Left forelimb (tissue), 1 donor: ENCODE measurements around the gene UBE2G2.

Experiments
- DNase-seq: peaks from one replicate; pipeline ENCODE4 v3.0.0-alpha.2; 2018; ENCODE audit warnings: low spot score

UBE2G2 gene

GRCh38 chr21:44749759-44750674 lies 51.6 kb downstream of the UBE2G2 start:
- DNase-seq, result no peak

GRCh38 chr21:44749116-44749758 lies 52.4 kb downstream of the UBE2G2 start:
- DNase-seq, result no peak

GRCh38 chr21:44748621-44749020 lies 53.0 kb downstream of the UBE2G2 start:
- DNase-seq, result no peak

GRCh38 chr21:44742418-44743153 lies 59.0 kb downstream of the UBE2G2 start:
- DNase-seq, result no peak

- DNase-seq, result no peak
These were observed 59.7 kb downstream of the UBE2G2 start for GRCh38 chr21:44741921-44742320.

GRCh38 chr21:44740742-44741141 lies 60.9 kb downstream of the UBE2G2 start:
- no peak for DNase-seq

GRCh38 chr21:44739316-44739715 lies 62.3 kb downstream of the UBE2G2 start:
- DNase-seq, result no peak

GRCh38 chr21:44738621-44739020 lies 63.0 kb downstream of the UBE2G2 start:
- no peak for DNase-seq

- no peak for DNase-seq
These were observed 63.8 kb downstream of the UBE2G2 start for GRCh38 chr21:44737706-44738354.

GRCh38 chr21:44736291-44737004 lies 65.2 kb downstream of the UBE2G2 start:
- no peak for DNase-seq

- no peak for DNase-seq
These were observed 65.8 kb downstream of the UBE2G2 start for GRCh38 chr21:44735821-44736220.

GRCh38 chr21:44734841-44735240 lies 66.8 kb downstream of the UBE2G2 start:
- DNase-seq, result no peak

GRCh38 chr21:44734026-44734745 lies 67.4 kb downstream of the UBE2G2 start:
- DNase-seq, result no peak

- DNase-seq, result no peak
These were observed 68.7 kb downstream of the UBE2G2 start for GRCh38 chr21:44732956-44733355.

GRCh38 chr21:44732263-44732662 lies 69.4 kb downstream of the UBE2G2 start:
- no peak for DNase-seq

GRCh38 chr21:44730951-44731579 lies 70.6 kb downstream of the UBE2G2 start:
- no peak for DNase-seq

- DNase-seq, result no peak
These were observed 71.6 kb downstream of the UBE2G2 start for GRCh38 chr21:44730028-44730395.

GRCh38 chr21:44729336-44730027 lies 72.1 kb downstream of the UBE2G2 start:
- no peak for DNase-seq

GRCh38 chr21:44728716-44729115 lies 72.9 kb downstream of the UBE2G2 start:
- DNase-seq, result no peak

- no peak for DNase-seq
These were observed 73.9 kb downstream of the UBE2G2 start for GRCh38 chr21:44727757-44728156.
